PFSK-1 (cell line): Measurements from ENCODE around the gene MBOAT2.

Source experiments
- FOXP2 ChIP-seq: optimal IDR thresholded peaks from 2 replicates; pipeline ENCODE3; 2011; ENCODE audit warnings: borderline replicate concordance, control low read depth, inconsistent platforms; ENCODE audit not compliant: insufficient read depth; ENCODE audit errors: extremely low read length, extremely low read depth
- POLR2AphosphoS5 ChIP-seq: IDR thresholded peaks from 2 replicates; pipeline ENCODE4 v1.6.1; 2012; ENCODE audit warnings: low read depth, mild to moderate bottlenecking, control low read depth, low read length, moderate library complexity
- SIN3A ChIP-seq: IDR thresholded peaks from 2 replicates; pipeline ENCODE4 v1.6.1; 2012; ENCODE audit warnings: mild to moderate bottlenecking, low read length, moderate library complexity, borderline replicate concordance; ENCODE audit not compliant: insufficient read depth
- TAF1 ChIP-seq: IDR thresholded peaks from 2 replicates; pipeline ENCODE4 v1.6.1; 2012; ENCODE audit warnings: low read length, control low read depth, borderline replicate concordance; ENCODE audit not compliant: insufficient read depth
- TF ChIP-seq, protein P1 (sequence below), 2 experiments: IDR thresholded peaks; 2 replicates each; pipeline versions ENCODE4 v1.6.1 to v1.8.0; 2011 to 2012; ENCODE audit warnings: low read depth in 2 of 2, low read length in 2 of 2, control low read depth in 1 of 2, inconsistent platforms in 1 of 2, mild to moderate bottlenecking in 1 of 2, moderate library complexity in 1 of 2; ENCODE audit not compliant: insufficient read depth in 1 of 2

Gene MBOAT2

DNA sequence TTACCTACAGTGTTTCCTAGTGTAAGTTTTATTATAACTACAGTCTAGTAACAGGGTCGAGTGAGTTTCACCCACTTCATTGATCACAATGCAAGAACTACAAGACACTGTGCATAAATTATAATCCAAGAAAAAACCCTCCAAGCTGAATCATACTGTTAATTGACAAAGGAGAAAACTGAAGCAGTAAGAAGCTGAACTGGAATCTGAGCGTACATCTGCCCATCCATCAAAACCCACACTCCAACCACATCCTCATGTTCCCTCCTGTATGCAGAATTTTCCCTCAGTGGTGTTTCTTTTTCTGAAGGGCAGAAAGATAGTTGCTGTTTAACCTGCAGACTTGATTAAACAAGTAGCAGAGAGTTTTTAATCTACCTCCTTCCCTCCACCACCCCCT lies 116.6 kb downstream of the MBOAT2 start:
- TF ChIP-seq FOXP2: no peak
- no peak for TF ChIP-seq TAF1
- no peak for TF ChIP-seq POLR2AphosphoS5
- TF ChIP-seq SIN3A: no peak
- TF ChIP-seq, protein P1, sequence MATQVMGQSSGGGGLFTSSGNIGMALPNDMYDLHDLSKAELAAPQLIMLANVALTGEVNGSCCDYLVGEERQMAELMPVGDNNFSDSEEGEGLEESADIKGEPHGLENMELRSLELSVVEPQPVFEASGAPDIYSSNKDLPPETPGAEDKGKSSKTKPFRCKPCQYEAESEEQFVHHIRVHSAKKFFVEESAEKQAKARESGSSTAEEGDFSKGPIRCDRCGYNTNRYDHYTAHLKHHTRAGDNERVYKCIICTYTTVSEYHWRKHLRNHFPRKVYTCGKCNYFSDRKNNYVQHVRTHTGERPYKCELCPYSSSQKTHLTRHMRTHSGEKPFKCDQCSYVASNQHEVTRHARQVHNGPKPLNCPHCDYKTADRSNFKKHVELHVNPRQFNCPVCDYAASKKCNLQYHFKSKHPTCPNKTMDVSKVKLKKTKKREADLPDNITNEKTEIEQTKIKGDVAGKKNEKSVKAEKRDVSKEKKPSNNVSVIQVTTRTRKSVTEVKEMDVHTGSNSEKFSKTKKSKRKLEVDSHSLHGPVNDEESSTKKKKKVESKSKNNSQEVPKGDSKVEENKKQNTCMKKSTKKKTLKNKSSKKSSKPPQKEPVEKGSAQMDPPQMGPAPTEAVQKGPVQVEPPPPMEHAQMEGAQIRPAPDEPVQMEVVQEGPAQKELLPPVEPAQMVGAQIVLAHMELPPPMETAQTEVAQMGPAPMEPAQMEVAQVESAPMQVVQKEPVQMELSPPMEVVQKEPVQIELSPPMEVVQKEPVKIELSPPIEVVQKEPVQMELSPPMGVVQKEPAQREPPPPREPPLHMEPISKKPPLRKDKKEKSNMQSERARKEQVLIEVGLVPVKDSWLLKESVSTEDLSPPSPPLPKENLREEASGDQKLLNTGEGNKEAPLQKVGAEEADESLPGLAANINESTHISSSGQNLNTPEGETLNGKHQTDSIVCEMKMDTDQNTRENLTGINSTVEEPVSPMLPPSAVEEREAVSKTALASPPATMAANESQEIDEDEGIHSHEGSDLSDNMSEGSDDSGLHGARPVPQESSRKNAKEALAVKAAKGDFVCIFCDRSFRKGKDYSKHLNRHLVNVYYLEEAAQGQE (IDR thresholded peaks at IDR 0.05; ENCODE audit: insufficient read depth in 1 of 2, low read depth in 2 of 2, low read length in 2 of 2): no peak

DNA sequence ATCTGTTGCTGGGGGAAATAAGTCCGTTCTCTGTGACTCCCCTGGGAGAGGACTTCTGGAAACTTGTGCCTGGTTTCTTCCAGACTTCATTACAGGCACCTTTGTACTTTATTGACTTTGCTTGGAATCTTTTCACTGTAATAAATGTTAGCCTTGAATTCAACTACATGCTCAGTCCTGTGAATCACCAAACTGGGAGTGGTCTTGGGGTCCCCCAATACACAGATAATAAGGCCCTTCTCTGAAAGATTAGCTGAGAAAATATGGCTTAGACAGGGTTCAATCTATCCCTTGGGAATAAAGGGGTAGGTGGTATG lies 117.3 kb downstream of the MBOAT2 start:
- TF ChIP-seq FOXP2: no peak
- TF ChIP-seq, protein P1 (IDR thresholded peaks at IDR 0.05; ENCODE audit: insufficient read depth in 1 of 2, low read depth in 2 of 2, low read length in 2 of 2): no peak
- TF ChIP-seq POLR2AphosphoS5: no peak
- TF ChIP-seq SIN3A: no peak
- TF ChIP-seq TAF1: no peak

DNA sequence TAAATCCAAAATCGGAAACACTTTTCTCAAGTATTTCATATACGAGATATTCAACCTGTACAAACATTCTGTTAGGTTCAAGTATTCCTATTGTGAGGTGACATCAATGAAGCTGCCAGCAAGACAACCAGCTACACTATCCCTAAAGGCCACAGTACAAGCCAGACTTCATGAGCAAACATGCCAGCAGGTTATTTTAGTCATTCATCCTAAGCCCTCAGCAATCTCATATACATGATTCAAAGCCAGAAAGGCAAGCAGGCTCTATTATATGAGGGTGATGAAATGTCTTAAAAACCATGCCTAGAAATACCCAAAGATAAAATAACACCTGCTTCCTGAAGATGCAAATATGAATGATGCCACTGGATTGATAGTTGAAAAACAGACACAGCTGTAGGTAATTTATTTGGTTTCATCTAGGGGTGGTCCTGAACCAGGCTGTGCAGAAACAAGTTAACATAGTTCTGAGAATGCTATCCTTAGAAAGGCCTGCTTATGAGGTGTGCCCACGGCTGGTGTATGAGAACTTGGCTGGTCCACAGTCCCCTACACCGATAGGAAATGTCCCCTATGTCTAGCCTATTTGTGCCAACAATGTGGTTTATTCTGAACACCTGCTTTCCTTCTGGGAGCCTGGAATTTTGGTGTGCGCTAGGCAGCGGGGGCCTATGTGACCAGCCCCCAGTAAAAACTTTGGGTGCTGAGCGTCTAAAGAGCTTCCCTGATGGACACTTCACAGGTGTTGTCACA lies 117.9 kb downstream of the MBOAT2 start:
- no peak for TF ChIP-seq POLR2AphosphoS5
- TF ChIP-seq, protein P1 (IDR thresholded peaks at IDR 0.05; ENCODE audit: insufficient read depth in 1 of 2, low read depth in 2 of 2, low read length in 2 of 2): no peak
- no peak for TF ChIP-seq TAF1
- TF ChIP-seq SIN3A: no peak
- no peak for TF ChIP-seq FOXP2

DNA sequence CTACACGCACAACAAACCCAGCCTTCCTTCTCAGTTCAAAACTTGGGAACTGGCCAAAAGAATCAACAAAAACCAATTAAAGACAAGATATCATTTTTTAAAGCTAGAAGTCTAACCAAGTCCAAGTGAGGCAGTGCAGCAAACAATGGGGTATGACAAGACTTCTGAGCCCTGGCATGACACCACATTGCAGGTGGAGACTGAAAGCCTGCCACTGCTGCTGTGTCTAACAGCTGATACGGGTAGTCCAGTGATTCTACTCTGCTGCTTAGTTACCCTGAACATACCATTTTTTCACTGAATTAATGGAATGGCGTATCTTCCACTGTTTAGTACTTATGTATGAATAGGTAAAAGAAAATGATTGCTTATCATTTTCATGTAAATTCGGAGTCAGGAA lies 118.7 kb downstream of the MBOAT2 start:
- no peak for TF ChIP-seq POLR2AphosphoS5
- TF ChIP-seq, protein P1 (IDR thresholded peaks at IDR 0.05; ENCODE audit: insufficient read depth in 1 of 2, low read depth in 2 of 2, low read length in 2 of 2): no peak

DNA sequence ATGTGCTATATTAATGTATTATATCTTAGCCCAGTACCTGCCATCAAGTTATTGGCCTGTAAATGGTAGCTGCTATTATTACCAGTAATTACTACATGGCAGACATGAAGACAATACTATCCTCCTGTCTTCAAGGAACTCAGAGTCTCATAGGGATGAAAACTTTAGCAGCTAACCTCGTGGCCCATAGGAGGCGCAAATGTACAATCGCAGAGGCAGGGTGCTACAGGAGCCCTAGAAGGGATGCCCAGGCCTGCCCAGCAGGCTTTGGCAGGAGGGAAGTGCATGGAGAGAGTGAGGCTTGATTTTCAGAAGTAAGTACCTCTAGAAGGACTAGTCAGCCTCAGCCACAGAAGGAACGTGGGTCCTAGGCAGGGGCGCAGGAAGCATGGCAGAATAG lies 121.4 kb downstream of the MBOAT2 start:
- no peak for TF ChIP-seq TAF1

DNA sequence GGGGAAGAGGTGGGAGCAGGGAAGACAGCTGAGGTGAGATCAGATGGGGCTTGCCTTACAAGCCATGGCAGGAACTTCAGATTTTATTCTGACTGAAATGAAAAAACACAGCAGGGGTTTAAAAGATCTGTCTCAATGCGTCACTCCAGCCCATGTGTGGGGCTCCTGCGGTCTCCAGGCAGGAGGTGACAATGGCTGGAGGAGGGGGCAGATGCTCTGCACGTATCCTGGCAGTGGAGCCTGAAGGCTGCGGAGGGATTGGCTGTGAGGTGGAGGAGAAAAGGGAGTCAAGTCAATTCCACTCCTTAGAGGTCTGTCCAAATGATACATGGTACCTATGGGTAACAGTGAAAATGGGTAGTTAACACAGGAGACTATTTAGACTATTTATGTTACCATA lies 125.6 kb downstream of the MBOAT2 start:
- no peak for TF ChIP-seq POLR2AphosphoS5
